Adrenal gland (tissue), 5 donors: ENCODE data around the gene NTPCR.

ENCODE experiments used
- CTCF ChIP-seq, 6 experiments: fragments of 450-650 bp in 4 of 6; fragments of 200-600 bp in 2 of 6; sonication (generic) in 1 of 6; IDR thresholded peaks; 1 replicate in 5 of 6; 2 replicates in 1 of 6; pipeline versions ENCODE4 v1.5.1 to v1.8.0; 2016 to 2021; ENCODE audit warnings: antibody characterized with exemption in 6 of 6, mild to moderate bottlenecking in 2 of 6, moderate library complexity in 1 of 6
- POLR2A ChIP-seq, 2 donors: fragments of 450-650 bp; IDR thresholded peaks; one replicate each; pipeline ENCODE4 v1.6.1; 2017; ENCODE audit warnings: antibody characterized with exemption in 2 of 2, mild to moderate bottlenecking in 2 of 2, moderate library complexity in 1 of 2
- donor health status: DM: no; HTN: no; CAD: no.

DNA sequence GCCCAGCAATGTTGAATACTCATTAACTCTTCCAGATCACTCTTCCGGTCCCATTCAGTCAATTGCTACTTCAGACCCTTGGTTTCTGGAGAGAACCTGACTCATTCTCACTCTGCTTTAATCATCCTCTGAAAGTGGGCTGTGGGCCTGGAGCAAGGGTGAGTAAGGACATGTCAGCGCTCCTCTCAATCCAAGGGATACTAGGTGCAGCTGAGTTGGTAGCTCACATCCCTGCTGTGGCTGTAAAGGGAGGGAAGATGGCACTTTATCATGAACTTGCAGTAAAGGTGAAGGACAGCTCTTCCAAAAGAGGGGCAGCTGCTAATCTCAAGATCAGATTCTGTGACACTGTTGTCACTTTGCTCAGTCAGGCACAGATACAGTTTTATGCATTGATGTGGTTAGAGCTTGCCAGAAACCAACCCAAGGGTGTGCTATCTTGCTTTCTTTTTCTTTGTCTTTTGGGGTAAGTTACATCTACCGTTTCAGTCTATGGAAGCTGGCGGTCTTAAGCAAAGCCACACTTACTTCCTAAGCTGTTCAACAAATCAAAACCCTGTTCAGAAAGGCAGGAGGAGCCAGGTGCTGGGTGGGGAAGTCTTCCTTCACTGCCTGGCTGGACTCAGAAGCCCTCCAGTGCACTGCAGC, 26.5 kb upstream of the NTPCR start:
- TF ChIP-seq POLR2A (IDR thresholded peaks at IDR 0.05), result no peak
- no peak for TF ChIP-seq CTCF (IDR thresholded peaks at IDR 0.05)
